Mucosa of descending colon (tissue), 3 donors: ENCODE data around the gene GPNMB. TPM values are rescaled to one million over a fixed set of nuclear protein-coding genes. Genes with fewer than 3 reads are reported as not detected.

Experiments used
- ATAC-seq: fragments of 200-7000 bp; cut with Tn5 transposase; one replicate; pipeline ENCODE4 v1.9.1; 2020; ENCODE audit warnings: mild to moderate bottlenecking, moderate library complexity
- DNase-seq, 3 donors: peaks; one replicate each; pipeline ENCODE4 v3.0.0-alpha.2; 2020
- H3K36me3 ChIP-seq: fragments of 200-600 bp; one replicate; pipeline ENCODE4 v1.8.0; 2021; ENCODE audit warnings: low read depth, mild to moderate bottlenecking
- H3K4me1 ChIP-seq: fragments of 200-600 bp; one replicate; pipeline ENCODE4 v1.8.0; 2021; ENCODE audit warnings: low read depth, mild to moderate bottlenecking
- H3K4me3 ChIP-seq: fragments of 200-600 bp; one replicate; pipeline ENCODE4 v1.8.0; 2021; ENCODE audit warnings: mild to moderate bottlenecking
- H3K9me3 ChIP-seq: fragments of 200-600 bp; one replicate; pipeline ENCODE4 v1.8.0; 2021; ENCODE audit warnings: mild to moderate bottlenecking
- intact Hi-C, 2 donors: fragments of 100-400 bp; cut with DNase I in 1 of 2; cut with micrococcal nuclease in 1 of 2; formaldehyde crosslinking; loops; one replicate each; pipeline versions ENCODE4 v1.11.0 to v1.11.1; 2022; cut with DNase I, micrococcal nuclease
- total RNA-seq, 3 donors: library from RNA; stranded (reverse); fragmentation: NEBNext Ultra II Directional in 2 of 3; extraction: Animal tissue kit (Norgen Biotek cat#: 25700) in 2 of 3; gene quantifications; one replicate each; pipeline versions ENCODE4 v1.2.1 to v1.2.4, GENCODE V29; 2021 to 2023
- TF ChIP-seq, protein P1 (sequence below): fragments of 200-600 bp; IDR thresholded peaks from one replicate; pipeline ENCODE4 v1.8.0; 2022; ENCODE audit warnings: antibody characterized with exemption, mild to moderate bottlenecking
- donor health status: DM: no; HTN: no; CAD: no; lungs with moderate emphysema.
- donor health status: DM: no; HTN: no; CAD: no.
- donor health status: DM: no; HTN: yes; CAD: no.

Gene GPNMB
- total RNA-seq, 3 donors from 2014 or later = 21.3 to 77.8 (median 38.8) TPM

DNA sequence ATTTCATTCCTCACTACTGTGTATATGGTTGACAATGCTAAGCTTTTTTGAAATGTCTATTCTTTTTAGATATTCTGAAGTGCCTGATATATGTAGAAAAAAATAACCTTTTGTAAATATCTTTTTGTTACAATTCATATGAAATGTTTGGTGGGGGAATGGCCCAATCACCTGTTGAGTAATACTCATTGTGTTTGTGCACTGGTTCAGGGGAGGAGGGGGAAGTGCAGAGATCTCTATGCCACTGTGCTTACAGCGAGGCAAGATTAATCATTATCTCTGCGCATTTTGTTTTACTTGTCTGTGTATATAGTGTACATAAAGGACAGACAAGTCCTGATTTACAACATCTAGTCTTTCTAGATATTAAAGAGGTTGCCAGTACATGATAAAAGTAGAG lies 39.6 kb upstream of the GPNMB start:
- TF ChIP-seq, protein P1, sequence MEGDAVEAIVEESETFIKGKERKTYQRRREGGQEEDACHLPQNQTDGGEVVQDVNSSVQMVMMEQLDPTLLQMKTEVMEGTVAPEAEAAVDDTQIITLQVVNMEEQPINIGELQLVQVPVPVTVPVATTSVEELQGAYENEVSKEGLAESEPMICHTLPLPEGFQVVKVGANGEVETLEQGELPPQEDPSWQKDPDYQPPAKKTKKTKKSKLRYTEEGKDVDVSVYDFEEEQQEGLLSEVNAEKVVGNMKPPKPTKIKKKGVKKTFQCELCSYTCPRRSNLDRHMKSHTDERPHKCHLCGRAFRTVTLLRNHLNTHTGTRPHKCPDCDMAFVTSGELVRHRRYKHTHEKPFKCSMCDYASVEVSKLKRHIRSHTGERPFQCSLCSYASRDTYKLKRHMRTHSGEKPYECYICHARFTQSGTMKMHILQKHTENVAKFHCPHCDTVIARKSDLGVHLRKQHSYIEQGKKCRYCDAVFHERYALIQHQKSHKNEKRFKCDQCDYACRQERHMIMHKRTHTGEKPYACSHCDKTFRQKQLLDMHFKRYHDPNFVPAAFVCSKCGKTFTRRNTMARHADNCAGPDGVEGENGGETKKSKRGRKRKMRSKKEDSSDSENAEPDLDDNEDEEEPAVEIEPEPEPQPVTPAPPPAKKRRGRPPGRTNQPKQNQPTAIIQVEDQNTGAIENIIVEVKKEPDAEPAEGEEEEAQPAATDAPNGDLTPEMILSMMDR = no peak
- Histone ChIP-seq H3K4me3 (no peak overlapping the region), H3K4me1 (no peaks in the 10 kb centered on the region), H3K9me3 (no peaks in the 10 kb centered on the region), H3K36me3 (no peaks in the 10 kb centered on the region)
- ATAC-seq (peak; percentile 77), DNase-seq (no peak)
- intact Hi-C loops = no loop called here

DNA sequence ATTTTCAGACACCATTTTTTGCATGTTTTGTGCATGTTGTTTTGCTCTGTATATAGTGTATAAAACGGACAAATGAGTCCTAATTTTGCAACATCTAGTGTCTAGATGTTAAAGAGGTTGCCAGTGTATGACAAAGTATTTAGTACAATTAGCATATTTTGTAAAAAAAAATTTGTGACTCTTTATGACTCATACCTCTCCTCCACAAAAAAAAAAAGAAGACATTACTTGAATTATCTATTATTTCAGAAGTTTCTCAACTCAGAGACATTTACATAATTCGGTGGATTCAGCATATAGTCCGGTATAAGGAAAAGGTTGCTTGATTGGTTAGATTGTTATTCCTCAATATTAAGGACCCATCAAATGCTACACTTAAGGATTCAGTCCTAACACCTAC lies 38.7 kb upstream of the GPNMB start:
- TF ChIP-seq, protein P1 = no peak
- ATAC-seq (no peak), DNase-seq (no peak)
- H3K4me1 ChIP-seq = no peaks in the 10 kb centered on the region
- H3K9me3 ChIP-seq = no peaks in the 10 kb centered on the region
- intact Hi-C loops = no loop called here
- no peak overlapping the region for H3K4me3 ChIP-seq
- no peaks in the 10 kb centered on the region for H3K36me3 ChIP-seq

GRCh38 chr7:23208316-23208715 lies 38.3 kb upstream of the GPNMB start:
- no peaks in the 10 kb centered on the region for H3K4me1 ChIP-seq
- TF ChIP-seq, protein P1 = no peak
- ATAC-seq = no peak
- H3K4me3 ChIP-seq = no peak overlapping the region
- no peaks in the 10 kb centered on the region for H3K9me3 ChIP-seq
- DNase-seq = no peak
- no peaks in the 10 kb centered on the region for H3K36me3 ChIP-seq
- intact Hi-C loops = no loop called here

DNA sequence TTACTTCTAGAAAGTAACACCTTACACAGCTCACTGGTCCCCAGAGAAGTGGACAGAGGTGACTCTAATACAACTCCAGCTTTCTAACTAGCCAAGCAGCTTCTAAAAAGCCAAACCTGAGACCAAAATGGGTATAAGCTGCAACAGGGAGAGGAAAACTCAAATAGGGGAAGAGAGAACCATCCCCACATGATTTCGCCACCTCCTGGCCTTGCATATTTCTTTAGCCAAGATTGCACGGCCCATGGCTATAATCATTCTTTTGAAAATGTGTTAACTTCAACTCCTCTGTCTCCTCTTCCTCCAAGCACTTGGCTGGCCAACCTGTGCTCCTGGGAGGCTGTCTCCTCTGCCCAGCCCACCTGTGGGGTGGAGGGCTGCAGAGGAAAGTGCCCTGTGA lies 36.1 kb upstream of the GPNMB start:
- intact Hi-C loops = no loop called here
- no peak overlapping the region for H3K4me3 ChIP-seq
- DNase-seq = no peak
- no peaks in the 10 kb centered on the region for H3K9me3 ChIP-seq
- no peaks in the 10 kb centered on the region for H3K36me3 ChIP-seq
- no peaks in the 10 kb centered on the region for H3K4me1 ChIP-seq
- ATAC-seq = no peak
- TF ChIP-seq, protein P1 = no peak

GRCh38 chr7:23211589-23211988 lies 35.0 kb upstream of the GPNMB start:
- Histone ChIP-seq H3K9me3 (no peaks in the 10 kb centered on the region), H3K4me1 (no peaks in the 10 kb centered on the region), H3K4me3 (no peak overlapping the region), H3K36me3 (no peaks in the 10 kb centered on the region)
- peak in 1 of 3 donors; percentile 43 for DNase-seq
- ATAC-seq = peak; percentile 54
- intact Hi-C loops = no loop called here
- TF ChIP-seq, protein P1 = no peak

DNA sequence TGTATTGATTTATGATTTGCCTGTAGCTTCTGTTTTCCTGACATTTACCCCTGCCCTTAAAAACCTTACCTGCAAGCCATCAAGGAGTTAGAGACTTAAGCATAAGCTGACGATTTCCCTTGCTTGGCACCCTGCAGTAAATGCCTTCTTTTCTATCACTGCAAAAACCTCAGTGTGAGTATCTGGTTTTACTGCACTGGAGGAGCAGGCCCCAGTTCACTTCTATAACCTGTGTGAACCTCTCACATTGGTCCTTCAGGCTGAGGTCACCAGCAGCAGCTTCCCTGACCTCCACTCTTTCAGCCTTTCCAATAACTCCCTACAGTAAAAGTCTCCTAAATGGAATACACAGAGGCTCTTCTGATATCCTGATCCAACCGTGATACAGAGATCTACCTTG lies 34.2 kb upstream of the GPNMB start:
- no peaks in the 10 kb centered on the region for H3K36me3 ChIP-seq
- no peaks in the 10 kb centered on the region for H3K4me1 ChIP-seq
- TF ChIP-seq, protein P1 = no peak
- intact Hi-C loops = no loop called here
- no peaks in the 10 kb centered on the region for H3K9me3 ChIP-seq
- no peak for DNase-seq
- H3K4me3 ChIP-seq = no peak overlapping the region
- no peak for ATAC-seq
